ENCODE results near the gene TRPM7. TPM values are rescaled to one million over a fixed set of nuclear protein-coding genes. Genes with fewer than 3 reads are reported as not detected.
"Not testable (repeated sequence)": the region's sequence is repeated elsewhere in the genome, so short reads cannot be mapped to it uniquely, and the experiment has no call there.

TRPM7 gene
- total RNA-seq, 4 donors from 2014 or later: 8.4 to 23.2 (median 12.7) TPM

- H3K27ac ChIP-seq: no peak overlapping the region
- no peaks in the 10 kb centered on the region for H3K4me1 ChIP-seq
- H3K9me3 ChIP-seq: no peaks in the 10 kb centered on the region
- in situ Hi-C loops (cut with MboI; ENCODE audit: low sequenced_read_pairs in 4 of 4): no loop called here
- TF ChIP-seq CTCF (IDR thresholded peaks at IDR 0.05 in 4 of 5, conservative IDR thresholded peaks at IDR 0.05 in 1 of 5): no peak
- no peak for TF ChIP-seq POLR2A (IDR thresholded peaks at IDR 0.05)
- ATAC-seq (no peak), DNase-seq (no peak)
- intact Hi-C loops (cut with DNase I; ENCODE audit: low total_unique reads): no loop called here
- no peaks in the 10 kb centered on the region for H3K27me3 ChIP-seq
- H3K4me3 ChIP-seq: no peak overlapping the region
- H3K36me3 ChIP-seq: peaks cover 0 to 59% of the 10 kb centered on the region in 2 donors
These were observed 79.5 kb downstream of the TRPM7 start for GRCh38 chr15:50607129-50607528.

- H3K9me3 ChIP-seq: no peaks in the 10 kb centered on the region
- H3K36me3 ChIP-seq: peaks cover 0 to 46% of the 10 kb centered on the region in 2 donors
- in situ Hi-C loops (cut with MboI; ENCODE audit: low sequenced_read_pairs in 4 of 4) (no loop called here), intact Hi-C loops (cut with DNase I; ENCODE audit: low total_unique reads) (no loop called here)
- no peak overlapping the region for H3K27ac ChIP-seq
- DNase-seq: no peak
- no peaks in the 10 kb centered on the region for H3K27me3 ChIP-seq
- no peak overlapping the region for H3K4me3 ChIP-seq
- H3K4me1 ChIP-seq: no peaks in the 10 kb centered on the region
- TF ChIP-seq CTCF (IDR thresholded peaks at IDR 0.05 in 4 of 5, conservative IDR thresholded peaks at IDR 0.05 in 1 of 5) (no peak), POLR2A (IDR thresholded peaks at IDR 0.05) (no peak)
- no peak for ATAC-seq
These were observed 81.1 kb downstream of the TRPM7 start for GRCh38 chr15:50605462-50605861.

GRCh38 chr15:50602028-50602427, 84.6 kb downstream of the TRPM7 start:
- H3K9me3 ChIP-seq; ATAC-seq; H3K27ac ChIP-seq; intact Hi-C loops (cut with DNase I; ENCODE audit: low total_unique reads); H3K27me3 ChIP-seq; H3K4me3 ChIP-seq; in situ Hi-C loops (cut with MboI; ENCODE audit: low sequenced_read_pairs in 4 of 4); DNase-seq; H3K4me1 ChIP-seq: not testable (repeated sequence)
- H3K36me3 ChIP-seq: peaks cover 0 to 47% of the 10 kb centered on the region in 2 donors

- ATAC-seq (no peak), DNase-seq (no peak)
- TF ChIP-seq POLR2A (IDR thresholded peaks at IDR 0.05) (no peak), CTCF (IDR thresholded peaks at IDR 0.05 in 4 of 5, conservative IDR thresholded peaks at IDR 0.05 in 1 of 5) (no peak)
- H3K27me3 ChIP-seq: no peaks in the 10 kb centered on the region
- H3K4me3 ChIP-seq: no peak overlapping the region
- in situ Hi-C loops (cut with MboI; ENCODE audit: low sequenced_read_pairs in 4 of 4): no loop called here
- H3K4me1 ChIP-seq: no peaks in the 10 kb centered on the region
- no peak overlapping the region for H3K27ac ChIP-seq
- no peaks in the 10 kb centered on the region for H3K9me3 ChIP-seq
- intact Hi-C loops (cut with DNase I; ENCODE audit: low total_unique reads): no loop called here
- peaks cover 3 to 94% of the 10 kb centered on the region in 2 donors for H3K36me3 ChIP-seq
These were observed 92.3 kb downstream of the TRPM7 start for GRCh38 chr15:50594311-50594710.

- Histone ChIP-seq H3K4me1 (no peaks in the 10 kb centered on the region), H3K27ac (no peak overlapping the region), H3K9me3 (no peaks in the 10 kb centered on the region), H3K4me3 (no peak overlapping the region), H3K36me3 (peaks cover 3 to 94% of the 10 kb centered on the region in 2 donors), H3K27me3 (no peaks in the 10 kb centered on the region)
- no peak for ATAC-seq
- no peak for TF ChIP-seq CTCF (IDR thresholded peaks at IDR 0.05 in 4 of 5, conservative IDR thresholded peaks at IDR 0.05 in 1 of 5)
- no peak for TF ChIP-seq POLR2A (IDR thresholded peaks at IDR 0.05)
- no peak for DNase-seq
- intact Hi-C loops (cut with DNase I; ENCODE audit: low total_unique reads) (no loop called here), in situ Hi-C loops (cut with MboI; ENCODE audit: low sequenced_read_pairs in 4 of 4) (no loop called here)
These were observed 92.8 kb downstream of the TRPM7 start for GRCh38 chr15:50593761-50594160.

All from gastrocnemius medialis (tissue), 4 donors.